Right hindlimb (tissue), 1 donor: ENCODE measurements around the gene PSMB9.
"Not testable (repeated sequence)": the region's sequence is repeated elsewhere in the genome, so short reads cannot be mapped to it uniquely, and the experiment has no call there.

Experiments used
- DNase-seq: peaks from one replicate; pipeline ENCODE4 v3.0.0-alpha.2; 2018

Gene PSMB9

DNA sequence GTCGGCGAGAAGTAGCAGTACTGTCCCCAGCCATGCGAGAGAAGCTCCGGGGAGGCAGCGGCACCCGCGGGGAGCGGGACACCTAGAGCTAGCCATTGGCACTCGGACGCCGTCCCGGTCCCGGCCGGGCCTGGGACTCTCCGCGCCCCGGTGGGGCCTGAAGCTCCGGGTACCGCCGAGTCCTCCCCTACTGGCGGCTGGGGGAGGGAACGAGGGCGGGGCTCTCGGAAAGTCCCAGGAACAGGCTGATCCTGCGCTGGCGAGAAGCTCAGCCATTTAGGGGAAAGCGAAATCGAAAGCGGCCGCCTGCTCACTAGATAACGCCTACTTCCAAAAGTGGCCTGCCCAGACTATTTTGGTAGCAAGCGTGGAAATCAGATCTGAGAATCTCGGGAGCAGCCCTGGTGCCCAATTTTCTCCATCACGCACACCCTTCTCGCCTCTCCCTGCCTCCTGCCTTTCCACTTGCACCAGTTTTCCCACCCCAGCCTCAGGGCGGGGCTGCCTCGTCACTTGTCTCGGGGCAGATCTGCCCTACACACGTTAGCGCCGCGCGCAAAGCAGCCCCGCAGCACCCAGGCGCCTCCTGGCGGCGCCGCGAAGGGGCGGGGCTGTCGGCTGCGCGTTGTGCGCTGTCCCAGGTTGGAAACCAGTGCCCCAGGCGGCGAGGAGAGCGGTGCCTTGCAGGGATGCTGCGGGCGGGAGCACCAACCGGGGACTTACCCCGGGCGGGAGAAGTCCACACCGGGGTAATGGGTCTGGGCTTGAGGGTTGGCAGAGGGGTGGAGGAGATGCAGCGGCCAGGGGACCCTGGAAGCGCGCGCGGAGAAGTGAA lies at the start of gene PSMB9, which contains the start of gene TAP1:
PSMB9 (plus strand) TSS at position 652 of the 835 bp plus-strand sequence; CDS start at position 690, 38 bp downstream.
TAP1 (minus strand) TSS at position 164 of the 835 bp plus-strand sequence; CDS start at position 96, 68 bp downstream.
- peak; percentile 92 for DNase-seq

DNA sequence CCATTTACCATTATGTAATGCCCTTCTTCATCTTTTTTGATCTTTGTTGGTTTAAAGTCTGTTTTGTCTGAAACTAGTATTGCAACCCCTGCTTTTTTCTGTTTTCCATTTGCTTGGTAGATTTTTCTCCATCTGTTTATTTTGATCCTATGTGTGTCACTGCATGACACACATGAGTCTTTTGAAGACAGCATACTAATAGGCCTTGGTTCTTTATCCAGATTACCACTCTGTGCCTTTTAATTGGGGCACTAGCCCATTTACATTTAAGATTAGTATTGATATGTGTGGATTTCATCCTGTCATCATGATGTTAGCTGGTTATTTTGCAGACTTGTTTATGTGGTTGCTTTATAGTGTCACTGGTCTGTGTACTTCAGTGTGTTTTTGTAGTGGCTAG lies 48.6 kb upstream of the PSMB9 start:
- not testable (repeated sequence) for DNase-seq

DNA sequence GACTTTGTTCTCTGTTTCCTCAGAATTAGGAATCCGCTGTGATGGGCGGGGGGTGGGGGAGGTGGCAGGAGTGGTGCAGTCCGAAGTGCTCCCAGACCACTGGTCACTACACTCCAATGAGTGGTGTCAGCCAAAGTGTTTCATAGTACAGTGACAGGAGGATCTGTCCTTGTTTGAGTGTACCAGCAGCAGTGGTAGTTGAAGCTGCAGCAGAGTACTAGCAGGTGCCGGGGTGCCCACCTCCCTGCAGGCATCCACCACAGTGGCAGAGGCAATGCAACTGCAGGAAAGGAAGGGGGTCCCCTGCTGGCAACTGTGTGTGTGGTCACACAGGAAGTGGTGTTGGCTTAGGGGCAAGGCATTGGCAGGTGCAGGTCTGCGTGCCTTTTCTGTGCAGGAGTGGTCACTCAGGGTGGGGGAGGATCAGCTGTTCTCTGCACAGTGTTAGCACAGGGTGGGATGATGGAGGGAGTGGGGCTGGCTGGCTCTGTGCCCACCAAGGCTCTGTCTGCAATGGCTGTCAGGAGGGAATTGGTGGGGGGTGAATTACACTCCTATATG lies 46.9 kb upstream of the PSMB9 start:
- DNase-seq: no peak

DNA sequence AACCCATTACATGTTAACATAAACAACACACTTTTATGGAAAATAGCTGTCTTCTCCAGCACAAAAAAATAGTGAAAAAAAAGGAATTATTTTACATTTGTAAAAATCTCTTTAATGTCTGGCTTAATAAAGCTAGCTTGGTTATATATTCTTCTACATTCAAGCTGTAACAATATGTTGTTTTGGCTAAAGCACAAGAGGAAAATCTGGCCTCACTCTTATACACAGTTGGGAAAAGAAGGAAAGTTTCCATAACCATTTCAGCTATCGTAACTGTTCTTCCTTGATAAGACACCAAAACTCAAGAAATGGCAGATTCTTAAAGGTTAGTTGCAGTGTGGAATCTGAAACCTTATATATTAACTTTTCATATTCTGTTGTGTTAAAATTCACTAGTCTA lies 44.8 kb upstream of the PSMB9 start:
- no peak for DNase-seq

DNA sequence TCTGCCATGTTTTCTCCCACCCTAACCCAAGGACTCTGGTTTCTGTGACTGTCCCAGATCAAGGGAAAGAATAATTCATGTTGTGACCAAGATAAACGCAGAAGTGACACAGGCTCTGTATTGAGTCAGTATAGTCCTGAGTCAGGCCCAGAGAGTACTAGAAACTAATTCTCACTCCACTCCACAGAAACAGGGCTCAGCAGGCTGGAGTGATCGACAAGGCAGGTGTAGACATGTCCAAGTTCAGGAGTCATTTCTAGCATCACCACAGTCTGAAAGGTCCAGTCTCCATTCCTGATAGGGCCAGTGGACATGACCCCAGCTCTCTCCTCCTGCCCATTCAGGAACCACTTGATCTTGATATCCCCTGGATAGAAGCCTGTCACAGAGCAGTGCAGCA lies 39.8 kb upstream of the PSMB9 start:
- no peak for DNase-seq

DNA sequence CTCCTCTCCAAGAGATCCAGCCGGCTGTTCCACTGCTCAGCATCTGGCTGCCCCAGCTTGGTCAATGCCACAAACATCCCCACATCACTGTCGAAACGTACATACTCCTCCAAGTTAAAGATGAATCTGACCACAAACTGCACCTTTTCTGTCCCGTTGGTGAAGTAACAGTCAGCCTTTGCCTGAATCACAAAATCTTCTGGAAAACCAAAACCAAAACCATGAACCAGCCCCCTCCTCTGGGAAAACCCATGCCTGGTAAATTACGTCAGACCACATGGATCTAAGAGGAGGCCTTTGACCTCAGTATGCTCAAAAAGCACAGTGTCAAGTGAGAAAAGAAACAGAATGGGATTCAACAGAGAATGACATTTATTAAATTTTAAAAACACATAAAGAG lies 38.9 kb upstream of the PSMB9 start:
- DNase-seq: no peak

DNA sequence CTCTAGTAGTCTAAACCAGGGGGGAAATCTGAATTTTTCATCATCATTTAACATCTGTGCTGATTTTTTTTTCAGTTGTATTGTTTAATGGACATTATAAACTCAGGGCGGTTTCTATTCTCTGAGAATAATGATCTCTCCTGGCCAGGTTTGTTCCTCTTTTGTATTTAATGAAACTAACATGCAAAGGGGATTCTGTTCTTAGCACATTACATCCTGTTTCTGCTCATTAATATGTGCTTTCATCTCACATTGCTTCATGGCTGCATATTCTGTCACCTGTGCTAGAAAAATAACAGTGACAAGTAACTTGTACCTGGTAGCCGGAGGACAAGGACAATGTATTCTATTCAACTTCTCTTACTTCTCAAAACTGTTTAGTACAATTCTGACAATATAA lies 38.0 kb upstream of the PSMB9 start:
- no peak for DNase-seq

DNA sequence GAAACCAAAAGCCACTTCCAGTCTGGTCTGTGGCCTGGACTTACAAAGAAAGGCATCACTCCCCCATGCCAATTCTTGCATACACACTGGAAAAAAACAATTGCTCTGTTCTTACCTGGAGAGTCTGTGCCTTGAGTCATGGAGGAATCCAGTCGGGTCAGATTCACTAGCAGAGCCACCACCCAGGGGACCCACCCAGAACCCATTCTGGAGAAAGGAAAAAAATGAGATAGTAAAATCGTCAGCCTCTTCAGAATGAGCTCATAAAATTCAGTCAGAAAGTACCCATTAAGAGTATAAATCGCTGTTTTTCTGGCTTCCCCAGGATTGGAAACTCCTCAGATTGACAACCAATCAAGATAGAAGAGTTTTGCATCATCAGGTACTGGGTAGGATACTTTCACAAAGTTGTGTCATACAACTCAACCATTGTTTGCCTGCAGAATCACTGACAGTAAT lies 37.2 kb upstream of the PSMB9 start, which contains the start of gene HLA-DOB:
HLA-DOB (minus strand) TSS at position 257 of the 459 bp plus-strand sequence; CDS start at position 206, 51 bp downstream.
- DNase-seq: no peak

DNA sequence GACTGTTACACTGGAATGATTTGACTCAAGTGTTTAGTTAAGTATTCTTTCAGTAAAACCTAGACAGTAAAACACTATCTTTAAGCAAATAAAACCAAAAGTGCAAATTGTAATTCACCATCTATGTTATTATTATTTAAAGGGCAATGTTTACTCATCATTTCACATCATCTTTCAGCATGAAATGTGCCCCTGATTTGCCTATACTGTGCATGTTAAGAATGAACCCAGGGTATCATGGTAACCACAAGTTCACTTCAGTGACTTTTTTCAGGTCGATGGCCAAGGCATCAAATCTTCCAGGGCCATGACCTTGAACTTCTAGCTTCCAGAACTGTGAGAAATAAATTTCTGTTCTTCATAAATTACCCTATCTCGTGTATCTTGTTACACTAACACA lies 35.1 kb upstream of the PSMB9 start:
- DNase-seq: no peak

DNA sequence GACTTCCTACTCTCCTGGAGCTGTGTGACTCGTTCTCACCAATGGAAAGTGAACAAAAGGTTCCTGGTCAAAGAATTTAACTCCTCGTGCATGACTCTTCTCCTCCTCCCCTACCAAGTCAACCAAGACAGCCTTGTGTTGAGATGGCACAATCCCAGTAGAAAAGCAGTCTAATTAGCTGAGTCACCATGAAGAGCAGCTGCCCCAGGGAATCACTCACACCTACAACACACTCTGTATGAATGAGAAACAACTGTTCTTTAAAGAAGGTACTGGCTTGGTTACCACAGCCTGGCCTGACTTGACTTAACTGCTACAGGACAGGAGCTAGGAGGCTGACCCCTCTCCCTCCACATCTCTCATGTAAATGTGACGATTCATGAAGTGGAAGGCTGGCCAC lies 34.3 kb upstream of the PSMB9 start:
- no peak for DNase-seq

DNA sequence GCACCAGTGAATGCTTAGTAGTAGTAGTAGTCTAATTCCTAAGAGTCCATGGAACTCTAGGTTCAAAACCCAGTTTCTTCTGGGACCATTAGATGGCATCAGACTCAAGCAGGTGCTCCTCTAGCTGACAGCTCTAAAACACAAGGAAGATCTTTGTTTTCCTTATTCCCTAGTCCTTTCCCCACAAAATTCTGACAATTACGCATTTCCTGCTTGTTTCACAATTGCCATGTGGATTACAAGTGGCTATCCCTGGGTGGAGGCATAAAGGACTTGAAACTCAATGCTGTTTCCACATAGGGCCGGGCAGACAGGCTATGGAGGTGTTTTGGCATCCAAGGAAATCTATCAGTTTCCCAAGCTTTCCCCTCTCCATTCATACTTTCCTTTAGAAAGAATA lies 28.0 kb upstream of the PSMB9 start:
- no peak for DNase-seq

DNA sequence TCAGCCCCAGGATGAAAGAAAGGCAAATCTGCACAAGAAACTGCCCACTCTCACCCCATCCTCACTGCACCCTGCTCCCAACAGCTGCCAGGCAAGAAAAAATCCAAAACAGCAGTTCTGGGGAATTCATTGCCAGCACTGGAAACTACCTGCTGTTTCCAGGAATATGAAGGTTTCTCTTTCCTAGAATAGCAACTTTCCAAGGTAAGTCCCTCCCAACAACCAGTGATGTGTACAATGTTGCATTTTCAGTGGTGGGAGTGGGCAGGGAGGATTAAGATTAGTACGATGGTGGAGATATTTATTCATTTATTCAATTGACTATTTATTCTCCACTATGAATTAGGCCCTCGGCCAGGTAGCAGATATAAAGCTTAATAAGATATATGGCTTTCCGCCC lies 27.0 kb upstream of the PSMB9 start:
- DNase-seq: no peak

DNA sequence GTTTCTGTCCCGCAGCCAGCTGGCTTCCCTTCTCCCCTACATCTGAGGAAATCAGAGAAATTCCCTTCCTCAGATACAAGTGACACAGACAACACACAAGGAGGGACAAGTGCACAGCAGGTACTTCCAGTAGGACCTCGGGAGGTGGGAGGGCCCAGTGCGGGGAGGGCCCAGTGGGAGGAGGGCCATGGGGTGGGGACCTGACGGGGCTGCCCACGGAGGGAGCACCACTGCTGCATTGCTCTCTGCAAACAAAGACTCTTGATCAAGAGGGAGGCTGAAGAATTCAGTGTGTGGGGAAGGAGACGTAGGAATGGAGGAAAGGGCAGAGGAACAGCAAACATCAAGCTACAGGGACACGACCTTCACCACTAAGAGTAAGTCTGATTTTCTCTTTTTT lies 24.5 kb upstream of the PSMB9 start:
- DNase-seq: no peak

DNA sequence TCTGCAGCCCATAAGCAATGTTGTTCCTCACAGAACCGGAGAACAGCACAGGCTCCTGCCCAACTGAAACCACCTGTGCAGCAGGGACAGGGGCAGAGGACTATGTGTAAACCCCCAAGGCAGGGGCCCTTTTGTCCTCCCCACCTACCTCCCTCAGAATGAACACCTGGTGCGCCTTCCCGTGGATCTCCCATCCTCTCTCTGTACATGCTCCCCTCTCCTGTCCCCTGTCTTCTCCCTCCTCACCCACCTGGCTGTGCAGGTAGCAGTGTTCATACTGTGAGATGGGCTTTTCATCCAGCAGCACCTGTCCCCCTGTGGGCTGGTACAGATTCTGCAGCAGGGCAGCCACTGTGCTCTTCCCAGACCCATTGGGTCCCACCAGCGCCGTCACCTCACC lies 24.0 kb upstream of the PSMB9 start:
- DNase-seq: no peak

DNA sequence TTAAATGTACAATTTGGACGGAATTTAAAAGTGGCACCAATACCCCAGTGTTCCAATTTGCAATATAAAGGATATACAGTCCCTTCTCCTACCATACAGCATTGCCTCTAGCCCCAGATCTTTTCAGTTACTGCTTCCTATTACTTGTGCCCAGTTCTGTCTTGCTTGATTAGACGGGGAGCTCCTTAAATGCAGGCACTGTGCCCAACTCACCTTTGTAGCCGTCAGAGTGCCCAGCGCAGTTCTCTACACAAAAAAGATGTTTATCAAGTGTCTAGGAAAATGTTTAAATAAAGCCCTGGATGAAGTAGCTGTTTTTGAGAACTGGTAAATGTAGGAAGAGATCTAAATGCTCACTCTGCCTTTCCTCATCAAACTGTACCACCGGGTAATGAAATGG lies 23.1 kb upstream of the PSMB9 start:
- no peak for DNase-seq

DNA sequence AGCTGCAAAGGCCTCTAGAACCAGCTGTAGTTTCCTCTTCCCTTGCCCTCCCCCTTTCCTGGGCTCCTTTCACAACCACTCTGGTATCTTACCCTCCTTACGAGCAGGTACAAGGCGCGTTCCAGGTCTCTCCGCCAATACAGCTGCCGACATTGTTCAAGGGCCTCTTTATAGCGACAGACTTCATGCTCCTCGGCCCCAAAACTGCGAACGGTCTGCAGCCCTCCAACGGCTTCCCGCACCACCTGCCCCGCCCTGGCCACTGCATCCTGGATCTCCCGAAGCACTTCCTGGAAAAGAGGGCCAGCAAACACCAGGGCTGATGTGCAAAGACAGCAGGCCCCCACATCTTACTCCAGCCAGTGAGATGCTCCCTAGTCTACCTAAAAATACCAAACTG lies 21.5 kb upstream of the PSMB9 start:
- DNase-seq: no peak

DNA sequence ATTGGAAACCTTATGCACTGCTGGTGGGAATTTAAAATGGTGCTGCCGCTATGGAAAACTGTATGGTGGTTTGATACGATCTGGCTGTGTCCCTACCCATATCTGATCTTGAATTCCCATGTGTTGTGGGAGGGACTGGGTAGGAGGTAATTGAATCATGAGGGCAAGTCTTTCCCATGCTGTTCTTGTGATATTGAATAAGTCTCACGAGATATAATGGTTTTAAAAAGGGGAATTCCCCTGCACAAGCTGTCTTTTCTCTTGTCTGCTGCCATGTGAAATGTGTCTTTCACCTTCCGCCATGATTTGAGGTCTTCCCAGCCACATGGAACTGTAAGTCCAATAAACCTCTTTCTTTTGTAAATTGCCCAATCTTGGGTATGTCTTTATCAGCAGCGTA lies 20.3 kb upstream of the PSMB9 start:
- no peak for DNase-seq

DNA sequence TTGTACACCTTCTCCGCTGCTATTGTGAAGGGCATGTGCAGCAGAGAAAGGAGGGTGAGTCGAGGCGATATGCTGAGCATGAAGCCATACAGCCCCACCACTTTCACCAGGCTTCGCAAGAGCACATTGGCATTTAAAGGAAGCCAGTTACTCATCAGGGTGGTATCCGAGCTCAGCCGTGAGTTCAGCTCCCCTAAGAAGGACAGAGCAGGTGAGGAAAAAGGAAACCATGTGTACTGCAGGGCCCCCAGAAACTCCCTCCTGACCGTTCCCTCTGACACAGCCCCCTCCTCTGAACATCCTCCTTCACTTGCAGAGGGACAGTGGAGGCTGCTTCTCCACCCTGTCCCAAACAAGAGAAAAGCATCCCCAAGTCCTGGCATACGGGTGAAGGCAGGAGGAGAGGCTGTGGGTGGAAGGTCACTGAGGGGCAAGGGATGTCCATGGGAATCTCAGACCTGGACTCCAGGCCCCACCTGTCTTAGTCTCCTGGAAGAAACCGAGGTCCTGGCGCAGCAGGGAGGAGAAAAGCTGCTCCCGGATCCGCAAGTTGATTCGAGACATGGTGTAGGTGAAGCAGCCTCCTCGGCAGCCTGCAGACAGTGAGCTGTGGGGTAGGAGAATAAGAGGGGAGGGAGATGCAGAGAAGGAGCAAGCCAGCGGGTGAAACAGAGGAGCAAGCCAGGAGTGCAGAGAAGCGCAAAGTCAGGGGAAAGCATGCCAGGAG lies 18.7 kb upstream of the PSMB9 start:
- DNase-seq: no peak

DNA sequence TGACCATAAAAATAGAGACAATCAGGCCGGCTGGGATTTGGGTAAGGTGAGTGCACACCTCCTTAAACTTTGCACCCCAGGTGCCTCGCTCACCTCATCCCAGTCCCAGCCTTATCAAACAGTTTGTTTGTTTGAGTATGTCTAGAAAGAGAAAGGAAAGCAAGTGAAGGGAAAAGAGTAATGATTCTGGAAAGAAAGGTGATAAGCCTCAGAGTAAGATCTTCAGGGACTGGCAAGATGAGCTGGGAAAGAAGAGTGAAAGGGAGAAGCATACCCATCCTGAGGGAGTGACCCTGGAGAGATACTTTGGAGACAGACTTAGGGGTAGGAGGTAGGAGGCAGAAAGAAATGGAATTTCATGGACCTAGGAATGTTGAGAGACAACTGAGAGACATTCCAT lies 17.1 kb upstream of the PSMB9 start:
- no peak for DNase-seq

DNA sequence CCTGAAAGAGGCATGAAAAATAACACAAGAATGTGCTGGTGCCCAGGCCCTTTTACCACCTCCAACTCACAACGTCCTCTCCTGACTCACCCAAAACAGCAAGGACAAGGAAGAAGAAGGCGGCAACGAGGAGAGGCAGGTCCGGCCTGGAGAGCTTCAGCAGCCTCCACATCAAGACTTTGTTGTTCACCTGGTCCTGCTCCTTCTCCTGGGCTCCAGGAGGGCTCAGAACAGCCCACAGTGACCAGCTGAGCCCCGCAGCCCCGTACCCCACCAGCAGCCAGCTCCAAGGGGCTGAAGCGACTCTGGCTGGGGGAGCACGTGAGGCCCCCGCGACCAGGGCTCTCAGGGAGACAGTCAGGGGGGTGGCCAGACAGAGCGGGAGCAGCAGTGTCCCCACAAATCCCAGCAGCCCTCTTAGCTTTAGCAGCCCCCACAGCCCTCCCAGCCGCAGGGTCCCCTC lies 16.3 kb upstream of the PSMB9 start:
- no peak for DNase-seq

DNA sequence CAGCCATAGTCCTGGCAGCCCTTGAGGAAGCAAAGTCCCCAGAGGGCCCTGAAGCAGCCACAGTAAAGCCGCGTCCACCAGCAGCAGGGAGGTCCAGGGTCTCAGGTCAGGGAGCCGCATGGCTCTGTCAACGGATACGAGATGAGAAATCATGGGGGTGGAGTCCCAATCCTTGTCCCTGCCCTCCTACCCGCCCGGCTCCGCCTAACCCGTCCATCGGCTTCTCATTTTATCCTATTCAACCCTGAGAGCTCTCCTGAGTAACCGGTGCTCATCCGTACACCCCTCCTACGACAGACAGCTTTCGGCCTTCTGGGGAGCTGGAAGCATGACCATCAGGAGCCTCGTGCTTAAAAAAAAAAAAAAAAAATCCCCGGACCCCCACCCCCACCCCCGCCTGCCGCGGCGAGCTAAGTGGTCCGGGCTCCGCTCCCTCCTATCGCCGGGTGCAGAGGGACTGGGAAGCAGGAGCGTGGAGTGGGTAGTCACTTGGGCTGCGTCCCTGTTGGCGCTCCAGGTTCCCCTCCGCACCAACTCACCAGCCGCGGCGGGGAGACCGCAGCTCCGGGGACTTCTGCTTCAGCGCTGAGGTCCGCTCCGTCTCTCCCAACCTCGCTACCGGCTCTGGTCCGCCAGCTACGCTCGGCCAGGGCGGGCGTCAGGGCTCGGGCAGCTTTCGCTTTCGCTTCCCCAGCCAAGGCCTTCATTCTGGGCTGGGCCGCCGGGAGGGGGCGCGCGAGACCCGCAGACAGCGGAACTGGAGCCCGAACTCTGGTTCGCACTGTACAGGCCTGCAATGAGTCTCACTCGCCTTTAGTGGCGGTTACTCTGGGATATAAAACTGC lies 15.7 kb upstream of the PSMB9 start, which contains the start of gene TAP2:
TAP2 (minus strand) TSS at position 626 of the 845 bp plus-strand sequence; CDS start at position 120, 506 bp downstream.
- peak; percentile 98 for DNase-seq

DNA sequence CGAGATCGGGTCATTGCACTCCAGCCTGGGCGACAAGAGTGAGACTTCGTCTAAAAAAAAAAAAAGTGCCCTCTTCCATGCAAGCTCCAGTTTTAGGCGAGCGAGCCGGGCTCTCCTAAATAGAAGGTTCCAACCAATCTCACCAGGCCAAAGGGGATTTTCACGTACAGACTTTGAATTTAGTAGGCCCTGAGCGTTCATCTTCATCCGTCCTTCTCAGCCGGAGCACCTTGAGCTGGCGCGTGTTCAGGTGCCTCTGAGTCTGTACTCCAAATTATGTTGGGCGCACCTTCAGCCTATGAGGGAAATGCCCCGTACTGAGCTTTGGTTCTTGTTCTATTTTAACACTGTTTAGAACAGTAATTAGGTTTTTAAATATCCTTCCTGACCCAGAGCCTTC lies 14.6 kb upstream of the PSMB9 start:
- no peak for DNase-seq
